ENCODE data around the gene ARRDC1. TPM values are rescaled to one million over a fixed set of nuclear protein-coding genes. Genes with fewer than 3 reads are reported as not detected.

The ARRDC1 gene
- total RNA-seq, 1 donor from 2014 or later = 56.8 TPM

DNA sequence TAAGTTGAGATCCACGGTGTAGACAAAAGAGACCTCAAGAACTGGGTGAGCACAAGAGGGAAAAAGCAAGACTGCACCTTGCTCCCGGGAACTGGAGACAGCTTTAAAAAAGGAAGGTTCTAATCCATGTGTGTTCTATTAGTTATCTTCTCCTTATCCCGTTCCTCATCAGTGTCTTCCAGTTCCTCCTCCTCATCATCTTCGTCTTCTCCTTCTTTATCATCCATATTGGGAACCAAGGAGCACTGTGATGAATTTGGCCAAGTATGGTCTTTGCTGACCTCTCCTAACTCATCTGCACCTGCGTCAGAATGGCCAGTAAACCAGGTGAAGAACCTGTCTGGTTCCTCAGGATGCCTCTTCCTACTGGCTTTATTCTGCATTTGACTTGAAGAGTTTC is 35.4 kb downstream of the ARRDC1 start:
- TF ChIP-seq, protein P1, sequence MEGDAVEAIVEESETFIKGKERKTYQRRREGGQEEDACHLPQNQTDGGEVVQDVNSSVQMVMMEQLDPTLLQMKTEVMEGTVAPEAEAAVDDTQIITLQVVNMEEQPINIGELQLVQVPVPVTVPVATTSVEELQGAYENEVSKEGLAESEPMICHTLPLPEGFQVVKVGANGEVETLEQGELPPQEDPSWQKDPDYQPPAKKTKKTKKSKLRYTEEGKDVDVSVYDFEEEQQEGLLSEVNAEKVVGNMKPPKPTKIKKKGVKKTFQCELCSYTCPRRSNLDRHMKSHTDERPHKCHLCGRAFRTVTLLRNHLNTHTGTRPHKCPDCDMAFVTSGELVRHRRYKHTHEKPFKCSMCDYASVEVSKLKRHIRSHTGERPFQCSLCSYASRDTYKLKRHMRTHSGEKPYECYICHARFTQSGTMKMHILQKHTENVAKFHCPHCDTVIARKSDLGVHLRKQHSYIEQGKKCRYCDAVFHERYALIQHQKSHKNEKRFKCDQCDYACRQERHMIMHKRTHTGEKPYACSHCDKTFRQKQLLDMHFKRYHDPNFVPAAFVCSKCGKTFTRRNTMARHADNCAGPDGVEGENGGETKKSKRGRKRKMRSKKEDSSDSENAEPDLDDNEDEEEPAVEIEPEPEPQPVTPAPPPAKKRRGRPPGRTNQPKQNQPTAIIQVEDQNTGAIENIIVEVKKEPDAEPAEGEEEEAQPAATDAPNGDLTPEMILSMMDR (IDR thresholded peaks at IDR 0.05) = no peak
- Histone ChIP-seq H3K27ac (no peak overlapping the region), H3K4me3 (no peak overlapping the region), H3K36me3 (peaks cover 0 to 6% of the 10 kb centered on the region in 2 donors), H3K9me3 (no peaks in the 10 kb centered on the region), H3K27me3 (no peaks in the 10 kb centered on the region), H3K4me1 (no peaks in the 10 kb centered on the region)
- DNase-seq (ENCODE audit: low spot score in 2 of 2) = no peak
- intact Hi-C loops (cut with DNase I) = no loop called here

DNA sequence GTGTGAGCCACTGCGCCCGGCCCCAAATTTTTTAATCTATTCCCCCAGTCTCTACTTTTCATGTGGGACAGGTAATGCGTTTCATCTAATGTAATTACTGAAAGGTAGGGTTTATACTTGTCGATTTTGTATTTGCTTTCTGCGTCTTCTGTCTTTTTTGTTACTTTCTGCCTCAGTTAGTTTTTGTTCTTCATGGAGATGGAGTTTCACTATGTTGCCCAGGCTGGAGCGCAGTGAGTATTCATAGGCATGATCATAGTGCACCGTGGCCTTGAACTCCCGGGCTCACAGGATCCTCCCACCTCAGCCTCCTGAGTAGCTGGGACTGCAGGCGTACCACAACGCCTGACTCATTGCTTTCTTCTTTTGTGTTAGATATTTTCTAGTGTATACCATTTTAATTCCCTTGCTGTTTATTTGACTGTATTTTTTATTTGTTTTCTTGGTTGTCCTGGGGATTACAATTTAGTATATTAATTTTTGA is 36.7 kb downstream of the ARRDC1 start:
- Histone ChIP-seq H3K4me1 (no peaks in the 10 kb centered on the region), H3K27ac (no peak overlapping the region), H3K36me3 (peaks cover 0 to 6% of the 10 kb centered on the region in 2 donors), H3K9me3 (no peaks in the 10 kb centered on the region), H3K27me3 (no peaks in the 10 kb centered on the region), H3K4me3 (no peak overlapping the region)
- TF ChIP-seq, protein P1 (IDR thresholded peaks at IDR 0.05) = no peak
- no peak for DNase-seq (ENCODE audit: low spot score in 2 of 2)
- intact Hi-C loops (cut with DNase I) = no loop called here

DNA sequence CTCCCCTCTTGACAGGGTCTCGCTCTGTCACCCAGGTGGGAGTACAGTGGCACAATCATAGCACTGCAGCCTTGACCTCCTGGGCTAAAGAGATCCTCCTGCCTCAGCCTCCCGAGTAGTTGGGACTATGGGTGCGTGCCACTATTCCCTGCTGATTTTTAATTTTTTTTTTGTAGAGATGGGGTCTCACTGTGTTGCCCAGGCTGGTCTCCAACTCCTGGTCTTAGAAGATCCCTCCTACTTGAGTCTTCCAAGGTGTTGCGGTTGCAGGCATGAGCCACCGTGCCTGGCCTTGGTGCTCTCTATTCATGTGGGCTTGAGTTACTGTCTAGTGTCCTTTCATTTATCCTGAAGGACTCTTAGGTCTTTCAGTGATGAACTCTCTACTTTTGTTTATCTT is 37.4 kb downstream of the ARRDC1 start:
- intact Hi-C loops (cut with DNase I) = no loop called here
- TF ChIP-seq, protein P1 (IDR thresholded peaks at IDR 0.05) = no peak

DNA sequence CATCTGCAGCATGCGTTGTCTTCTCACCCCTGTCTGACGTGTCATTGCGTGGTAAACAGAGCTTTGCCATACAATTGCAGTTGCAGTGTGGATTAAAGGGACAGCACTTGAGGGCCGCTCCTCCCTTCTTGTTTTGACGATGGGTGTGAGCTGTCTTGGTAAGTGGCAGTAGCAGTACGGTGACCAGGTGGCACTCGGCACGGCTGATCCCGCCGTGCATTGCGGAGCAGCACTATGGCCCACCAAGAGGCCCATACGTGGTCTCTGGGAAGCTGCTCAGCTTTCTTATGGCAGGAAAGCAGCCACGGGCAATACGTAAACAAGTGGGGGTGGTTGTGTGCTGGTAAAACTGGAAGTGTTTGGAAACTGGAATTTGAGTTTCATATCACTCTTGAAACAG is 38.4 kb downstream of the ARRDC1 start:
- no peaks in the 10 kb centered on the region for H3K4me1 ChIP-seq
- H3K4me3 ChIP-seq = no peak overlapping the region
- no peak for DNase-seq (ENCODE audit: low spot score in 2 of 2)
- TF ChIP-seq, protein P1 (IDR thresholded peaks at IDR 0.05) = no peak
- no peak overlapping the region for H3K27ac ChIP-seq
- H3K27me3 ChIP-seq = no peaks in the 10 kb centered on the region
- H3K36me3 ChIP-seq = peaks cover 0 to 6% of the 10 kb centered on the region in 2 donors
- intact Hi-C loops (cut with DNase I) = no loop called here
- no peaks in the 10 kb centered on the region for H3K9me3 ChIP-seq

More for the DNA sequence above, 37.4 kb downstream of the ARRDC1 start:
- no peak for DNase-seq (ENCODE audit: low spot score in 2 of 2)
- H3K27ac ChIP-seq = no peak overlapping the region
- H3K27me3 ChIP-seq = no peaks in the 10 kb centered on the region
- H3K4me1 ChIP-seq = no peaks in the 10 kb centered on the region
- no peak overlapping the region for H3K4me3 ChIP-seq
- H3K36me3 ChIP-seq = peaks cover 0 to 6% of the 10 kb centered on the region in 2 donors
- no peaks in the 10 kb centered on the region for H3K9me3 ChIP-seq

DNA sequence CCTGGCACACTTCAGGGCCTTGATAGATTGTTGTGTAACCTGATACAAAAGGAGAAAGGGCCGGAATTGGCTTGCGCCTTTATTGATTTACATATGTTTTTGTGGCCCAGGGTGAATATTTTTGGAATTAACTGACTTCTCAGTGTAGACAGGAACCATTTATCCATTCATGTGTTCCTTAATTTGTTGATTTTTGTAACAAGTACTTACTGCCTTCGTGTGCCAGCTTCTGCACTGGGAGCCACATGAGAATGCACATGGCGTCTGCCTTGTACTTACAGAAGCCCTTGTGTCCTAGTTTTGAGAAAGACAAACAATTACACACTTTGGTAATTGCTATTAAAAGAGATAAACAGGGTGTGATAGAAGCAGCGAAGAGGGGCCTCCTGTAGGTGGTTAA is 39.7 kb downstream of the ARRDC1 start:
- Histone ChIP-seq H3K36me3 (peaks cover 0 to 6% of the 10 kb centered on the region in 2 donors), H3K4me1 (no peaks in the 10 kb centered on the region), H3K4me3 (no peak overlapping the region), H3K9me3 (no peaks in the 10 kb centered on the region), H3K27me3 (no peaks in the 10 kb centered on the region), H3K27ac (no peak overlapping the region)
- DNase-seq (ENCODE audit: low spot score in 2 of 2) = no peak
- intact Hi-C loops (cut with DNase I) = no loop called here
- TF ChIP-seq, protein P1 (IDR thresholded peaks at IDR 0.05) = no peak

DNA sequence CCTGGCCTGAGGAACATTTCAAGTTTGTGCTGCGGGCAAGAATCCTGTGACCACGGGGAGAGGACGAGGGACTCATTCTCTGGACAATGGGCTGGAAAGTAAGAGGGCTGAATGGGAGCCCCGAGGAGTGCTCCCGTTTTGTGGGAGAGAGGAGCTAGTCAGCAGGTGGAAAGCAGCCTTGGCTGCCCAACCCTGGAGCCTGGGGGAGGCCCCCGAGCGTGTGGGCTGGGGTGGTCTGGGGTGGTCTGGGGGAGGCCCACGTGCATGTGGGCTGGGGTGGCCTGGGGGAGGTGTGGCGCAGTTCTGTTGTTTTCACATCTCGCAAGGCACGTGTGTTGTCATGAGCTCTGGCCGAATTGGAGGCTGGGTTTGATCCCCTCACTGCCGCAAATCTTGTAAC is 40.9 kb downstream of the ARRDC1 start:
- Histone ChIP-seq H3K27me3 (no peaks in the 10 kb centered on the region), H3K9me3 (no peaks in the 10 kb centered on the region), H3K27ac (no peak overlapping the region), H3K36me3 (peaks cover 0 to 6% of the 10 kb centered on the region in 2 donors), H3K4me1 (no peaks in the 10 kb centered on the region), H3K4me3 (no peak overlapping the region)
- no peak for DNase-seq (ENCODE audit: low spot score in 2 of 2)
- intact Hi-C loops (cut with DNase I) = no loop called here
- TF ChIP-seq, protein P1 (IDR thresholded peaks at IDR 0.05) = no peak
